ENCODE data around the gene BEX4. TPM values are rescaled to one million over a fixed set of nuclear protein-coding genes. Genes with fewer than 3 reads are reported as not detected.

BEX4 gene
- polyA plus RNA-seq, 1 donor, result 29.0 TPM

GRCh38 chrX:103236296-103236695 is 21.4 kb downstream of the BEX4 start:
- no peak for DNase-seq (ENCODE audit: low read depth)

DNA sequence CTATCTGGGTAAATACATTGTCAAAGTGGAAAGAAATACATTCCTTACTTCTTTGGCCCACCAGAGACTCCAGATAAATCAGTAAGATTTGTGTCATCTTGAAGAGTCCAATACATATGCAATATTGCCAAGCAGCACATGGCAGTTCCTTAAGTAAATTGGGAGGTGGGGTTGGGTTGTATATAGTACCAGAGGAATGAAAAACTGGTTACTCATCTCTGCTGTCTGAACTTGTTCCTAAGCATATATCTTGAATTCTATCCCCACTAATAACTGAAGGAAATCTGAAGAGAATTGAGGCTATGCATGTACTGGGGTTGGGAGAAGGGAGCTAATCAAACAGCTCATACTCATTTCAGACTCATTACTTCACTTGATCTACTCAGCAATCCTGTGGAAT is 25.2 kb downstream of the BEX4 start:
- DNase-seq (ENCODE audit: low read depth), result no peak

DNA sequence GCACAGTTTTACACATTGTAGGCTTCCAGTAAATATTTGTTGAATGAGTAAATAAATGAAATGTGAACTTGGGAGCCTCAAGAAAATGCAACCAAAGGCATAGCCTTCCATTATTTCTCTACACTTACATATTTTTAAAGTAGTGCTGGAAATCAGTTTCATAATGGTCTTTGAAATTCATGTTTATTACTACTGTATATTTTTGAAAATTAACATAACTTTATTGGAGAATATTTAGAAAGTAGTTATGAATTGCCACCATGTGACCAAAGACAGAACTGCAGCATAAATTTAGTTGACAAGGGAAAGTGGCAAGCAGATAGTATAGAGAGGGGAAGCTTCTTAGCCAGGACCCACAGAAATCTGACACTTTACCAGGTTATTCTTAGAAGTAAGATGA is 33.6 kb downstream of the BEX4 start:
- no peak for DNase-seq (ENCODE audit: low read depth)

GRCh38 chrX:103249805-103250204 is 34.9 kb downstream of the BEX4 start:
- no peak for DNase-seq (ENCODE audit: low read depth)

GRCh38 chrX:103250977-103251376 is 36.1 kb downstream of the BEX4 start:
- no peak for DNase-seq (ENCODE audit: low read depth)

GRCh38 chrX:103253608-103254007 is 38.7 kb downstream of the BEX4 start:
- DNase-seq (ENCODE audit: low read depth), result no peak

- no peak for DNase-seq (ENCODE audit: low read depth)
Observed at GRCh38 chrX:103254171-103254824, 39.4 kb downstream of the BEX4 start.

DNA sequence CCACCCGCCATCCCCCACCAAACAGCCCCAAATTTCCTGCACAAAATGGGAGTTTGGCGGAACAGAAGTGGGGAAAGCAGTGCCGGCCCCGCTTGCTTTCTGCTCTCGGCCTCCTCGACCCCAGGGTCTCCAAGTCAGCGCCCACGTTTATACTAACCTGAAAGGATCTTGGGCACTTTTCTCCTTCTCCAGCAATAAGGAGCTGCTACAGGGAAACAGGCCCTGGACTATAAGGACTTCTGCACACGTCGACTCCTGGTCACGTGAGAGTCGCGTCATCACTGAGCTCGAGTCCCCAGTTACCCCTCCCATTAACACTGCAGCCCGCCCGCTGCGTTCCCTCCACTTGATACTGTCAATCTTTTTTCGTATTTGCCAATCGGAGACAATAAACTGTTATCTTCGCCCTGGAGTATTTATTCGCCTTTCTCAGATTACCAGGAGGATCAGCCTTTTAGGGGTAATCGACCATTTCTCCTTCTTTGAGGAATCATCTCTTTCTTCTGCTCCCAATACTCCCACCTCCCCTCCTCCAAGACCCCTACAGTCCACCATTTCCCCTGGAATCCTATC is 40.1 kb downstream of the BEX4 start, which contains the start of gene TCEAL8:
Gene TCEAL8 (minus strand): TSS at position 235 of the 573 bp plus-strand sequence. CDS start 1,176 bp downstream, outside the sequence.
- DNase-seq (ENCODE audit: low read depth), result peak; percentile 83

- DNase-seq (ENCODE audit: low read depth), result no peak
Observed at GRCh38 chrX:103256651-103257050, 41.7 kb downstream of the BEX4 start.

- DNase-seq (ENCODE audit: low read depth), result no peak
Observed at GRCh38 chrX:103258275-103258674, 43.4 kb downstream of the BEX4 start.

Other genes starting within 250 kb of the BEX4 start
- gene BEX1, start 150.9 kb upstream of the BEX4 start, polyA plus RNA-seq (ENCODE audit: insufficient read length), result 2.7 TPM
- not detected for gene NXF3, start 122.0 kb upstream of the BEX4 start, polyA plus RNA-seq (ENCODE audit: insufficient read length)
- gene TCEAL8, start 40.0 kb downstream of the BEX4 start, polyA plus RNA-seq (ENCODE audit: insufficient read length), result 98.0 TPM
- gene TCEAL5, start 61.6 kb downstream of the BEX4 start, polyA plus RNA-seq (ENCODE audit: insufficient read length), result 3.4 TPM
- gene BEX2, start 95.9 kb downstream of the BEX4 start, polyA plus RNA-seq (ENCODE audit: insufficient read length), result 41.2 TPM
- 447 TPM for gene TCEAL7, start 115.1 kb downstream of the BEX4 start, polyA plus RNA-seq (ENCODE audit: insufficient read length)
- 131 TPM for gene TCEAL9, start 141.4 kb downstream of the BEX4 start, polyA plus RNA-seq (ENCODE audit: insufficient read length)
- 127 TPM for gene BEX3, start 161.4 kb downstream of the BEX4 start, polyA plus RNA-seq (ENCODE audit: insufficient read length)